KOPT-K1 (cell line): Measurements from ENCODE around the gene GANAB.
"Not testable (repeated sequence)": the region's sequence is repeated elsewhere in the genome, so short reads cannot be mapped to it uniquely, and the experiment has no call there.

ENCODE experiments used
- H3K27ac ChIP-seq: fragments of 200-600 bp; sonication (generic); 2 replicates; pipeline ENCODE4 v1.5.1; 2016; ENCODE audit warnings: antibody characterized with exemption, mild to moderate bottlenecking, low read depth, low read length; ENCODE audit not compliant: poor library complexity, severe bottlenecking
- H3K36me3 ChIP-seq: fragments of 200-600 bp; sonication (generic); 2 replicates; pipeline ENCODE4 v1.5.1; 2017; ENCODE audit warnings: antibody characterized with exemption, mild to moderate bottlenecking, low read length, moderate library complexity; ENCODE audit not compliant: insufficient read depth
- H3K9me3 ChIP-seq: fragments of 200-600 bp; sonication (generic); 2 replicates; pipeline ENCODE4 v1.5.1; 2017; ENCODE audit warnings: antibody characterized with exemption, low read length, mild to moderate bottlenecking; ENCODE audit not compliant: insufficient read depth, poor library complexity, severe bottlenecking

Gene GANAB

GRCh38 chr11:62581735-62582134 lies 64.7 kb downstream of the GANAB start:
- peaks cover 88% of the 10 kb centered on the region for H3K36me3 ChIP-seq
- not testable (repeated sequence) for H3K9me3 ChIP-seq, H3K27ac ChIP-seq

- Histone ChIP-seq H3K9me3 (no peaks in the 10 kb centered on the region), H3K27ac (no peak overlapping the region), H3K36me3 (peaks cover 88% of the 10 kb centered on the region)
Measured at GRCh38 chr11:62580959-62581715, 65.3 kb downstream of the GANAB start.

- Histone ChIP-seq H3K36me3 (peaks cover 83% of the 10 kb centered on the region), H3K9me3 (no peaks in the 10 kb centered on the region), H3K27ac (no peak overlapping the region)
Measured at GRCh38 chr11:62579252-62579651, 67.2 kb downstream of the GANAB start.

- H3K36me3 ChIP-seq, result peaks cover 76% of the 10 kb centered on the region
- H3K9me3 ChIP-seq, result no peaks in the 10 kb centered on the region
- H3K27ac ChIP-seq, result no peak overlapping the region
Measured at GRCh38 chr11:62578541-62578940, 67.9 kb downstream of the GANAB start.

GRCh38 chr11:62577046-62577714 lies 69.2 kb downstream of the GANAB start:
- Histone ChIP-seq H3K27ac (no peak overlapping the region), H3K9me3 (no peaks in the 10 kb centered on the region), H3K36me3 (peaks cover 72% of the 10 kb centered on the region)

GRCh38 chr11:62575837-62576236 lies 70.6 kb downstream of the GANAB start:
- Histone ChIP-seq H3K36me3 (peaks cover 73% of the 10 kb centered on the region), H3K9me3 (no peaks in the 10 kb centered on the region), H3K27ac (no peak overlapping the region)

- Histone ChIP-seq H3K9me3 (no peaks in the 10 kb centered on the region), H3K27ac (peak overlapping the region; percentile 81), H3K36me3 (peaks cover 74% of the 10 kb centered on the region)
Measured at GRCh38 chr11:62575156-62575555, 71.3 kb downstream of the GANAB start.
